Measurements from ENCODE around the gene VSTM2B. TPM values are rescaled to one million over a fixed set of nuclear protein-coding genes. Genes with fewer than 3 reads are reported as not detected.
"Not testable (repeated sequence)": the region's sequence is repeated elsewhere in the genome, so short reads cannot be mapped to it uniquely, and the experiment has no call there.

VSTM2B gene
- total RNA-seq, 1 donor from 2014 or later: not detected

DNA sequence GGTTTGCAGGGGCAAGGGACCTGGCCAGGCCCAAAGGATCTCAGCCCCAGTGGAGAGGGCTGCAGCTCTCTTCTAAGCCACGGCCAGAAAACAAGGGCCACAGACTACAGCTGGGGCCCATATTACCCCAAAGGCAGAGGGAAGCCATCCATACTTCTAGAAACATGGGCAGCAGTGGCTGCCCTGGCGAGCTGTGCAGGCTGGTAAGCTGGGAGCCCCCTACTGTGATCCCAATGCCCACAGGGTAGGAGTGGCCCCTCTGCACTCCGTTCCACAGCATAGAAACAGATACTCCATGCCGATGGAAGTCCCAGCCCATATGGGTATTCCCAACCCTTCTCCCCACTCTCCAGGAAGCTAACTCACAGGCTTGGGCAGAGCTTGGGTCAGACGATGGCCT is 25.1 kb downstream of the VSTM2B start:
- no peak overlapping the region for H3K27ac ChIP-seq (ENCODE audit: low read depth, low read length)
- no peak overlapping the region for H3K9ac ChIP-seq (ENCODE audit: low read depth in 1 of 3, low read length in 3 of 3)
- no peaks in the 10 kb centered on the region for H3K4me1 ChIP-seq (ENCODE audit: control insufficient read depth in 3 of 3, insufficient read depth in 3 of 3, low read length in 3 of 3)
- peaks cover 0 to 9% (median 4%) of the 10 kb centered on the region in 3 donors for H3K27me3 ChIP-seq (ENCODE audit: control insufficient read depth in 3 of 3, insufficient read depth in 3 of 3, low read length in 3 of 3)
- no peaks in the 10 kb centered on the region for H3K36me3 ChIP-seq (ENCODE audit: control insufficient read depth in 3 of 3, insufficient read depth in 3 of 3, low read length in 3 of 3)
- H3K9me3 ChIP-seq (ENCODE audit: control insufficient read depth in 3 of 3, low read length in 3 of 3): peaks cover 0 to 3% (median 0%) of the 10 kb centered on the region in 3 donors
- no peak overlapping the region for H3K4me3 ChIP-seq (ENCODE audit: low read length in 3 of 3)

DNA sequence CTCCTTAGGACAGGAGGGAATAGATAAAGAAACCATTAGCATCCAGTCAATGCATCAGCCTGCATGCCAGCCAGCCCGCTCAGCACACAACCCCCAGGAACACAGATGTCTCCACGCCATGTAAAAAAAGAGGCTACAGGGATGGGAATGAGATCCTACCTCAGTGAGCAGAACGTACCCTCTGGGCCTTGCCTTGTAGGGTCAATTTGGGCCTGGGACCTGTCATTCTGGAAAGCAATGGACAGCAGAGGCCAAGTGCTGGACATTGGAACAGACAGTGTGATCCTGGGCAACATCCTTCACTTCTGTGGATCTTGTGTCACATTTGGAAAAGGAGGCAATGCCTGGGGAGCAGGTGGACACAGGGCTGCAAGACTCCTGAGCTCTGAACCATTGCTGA is 26.0 kb downstream of the VSTM2B start:
- no peaks in the 10 kb centered on the region for H3K4me1 ChIP-seq (ENCODE audit: control insufficient read depth in 3 of 3, insufficient read depth in 3 of 3, low read length in 3 of 3)
- H3K9me3 ChIP-seq (ENCODE audit: control insufficient read depth in 3 of 3, low read length in 3 of 3): peaks cover 0 to 3% (median 0%) of the 10 kb centered on the region in 3 donors
- no peak overlapping the region for H3K9ac ChIP-seq (ENCODE audit: low read depth in 1 of 3, low read length in 3 of 3)
- H3K27me3 ChIP-seq (ENCODE audit: control insufficient read depth in 3 of 3, insufficient read depth in 3 of 3, low read length in 3 of 3): peaks cover 0 to 9% (median 4%) of the 10 kb centered on the region in 3 donors
- H3K4me3 ChIP-seq (ENCODE audit: low read length in 3 of 3): no peak overlapping the region
- H3K27ac ChIP-seq (ENCODE audit: low read depth, low read length): no peak overlapping the region
- no peaks in the 10 kb centered on the region for H3K36me3 ChIP-seq (ENCODE audit: control insufficient read depth in 3 of 3, insufficient read depth in 3 of 3, low read length in 3 of 3)

DNA sequence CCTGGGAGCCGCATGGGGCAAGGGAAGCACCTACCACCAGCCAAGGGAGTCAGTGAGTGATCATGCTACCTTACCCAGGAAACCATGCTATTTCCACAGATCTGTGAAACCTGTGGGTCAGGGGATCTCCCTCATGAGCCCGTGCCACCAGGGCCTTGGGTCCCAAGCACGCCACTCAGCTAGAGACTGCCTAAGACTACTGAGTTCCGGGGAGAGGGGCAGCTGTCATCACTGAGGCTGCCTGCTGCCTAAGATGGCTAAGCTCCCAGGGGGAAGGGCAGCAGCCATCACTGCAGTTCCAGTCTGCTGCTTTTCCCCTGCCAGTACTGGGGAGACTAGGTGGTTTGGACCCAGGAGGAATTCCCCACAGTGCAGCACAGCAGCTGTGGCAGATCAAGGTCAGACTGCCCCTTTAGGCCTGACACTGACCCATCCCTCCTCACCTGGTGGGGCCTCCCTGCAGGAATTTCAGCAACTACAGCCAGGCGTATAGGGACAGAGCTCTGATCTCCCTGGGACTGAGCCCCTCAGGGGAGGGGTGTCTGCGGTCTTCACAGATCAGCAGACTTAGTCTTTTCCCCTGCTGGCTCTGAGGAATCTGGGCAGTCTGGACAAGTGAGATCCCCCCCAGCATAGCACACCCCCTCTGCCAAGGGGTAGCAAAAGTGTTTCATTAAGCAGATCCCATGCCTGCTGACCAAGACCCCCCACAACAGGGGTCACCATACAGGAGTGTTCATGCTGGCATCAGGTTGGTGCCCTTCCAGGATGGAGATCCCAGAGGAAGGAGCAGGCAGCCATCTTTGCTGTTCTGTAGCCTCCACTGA is 26.9 kb downstream of the VSTM2B start:
- no peak overlapping the region for H3K9ac ChIP-seq (ENCODE audit: low read depth in 1 of 3, low read length in 3 of 3)
- no peaks in the 10 kb centered on the region for H3K4me1 ChIP-seq (ENCODE audit: control insufficient read depth in 3 of 3, insufficient read depth in 3 of 3, low read length in 3 of 3)
- no peak overlapping the region for H3K27ac ChIP-seq (ENCODE audit: low read depth, low read length)
- H3K36me3 ChIP-seq (ENCODE audit: control insufficient read depth in 3 of 3, insufficient read depth in 3 of 3, low read length in 3 of 3): no peaks in the 10 kb centered on the region
- H3K9me3 ChIP-seq (ENCODE audit: control insufficient read depth in 3 of 3, low read length in 3 of 3): peaks cover 0 to 3% (median 0%) of the 10 kb centered on the region in 3 donors
- no peak overlapping the region for H3K4me3 ChIP-seq (ENCODE audit: low read length in 3 of 3)
- peaks cover 0 to 6% (median 0%) of the 10 kb centered on the region in 3 donors for H3K27me3 ChIP-seq (ENCODE audit: control insufficient read depth in 3 of 3, insufficient read depth in 3 of 3, low read length in 3 of 3)

DNA sequence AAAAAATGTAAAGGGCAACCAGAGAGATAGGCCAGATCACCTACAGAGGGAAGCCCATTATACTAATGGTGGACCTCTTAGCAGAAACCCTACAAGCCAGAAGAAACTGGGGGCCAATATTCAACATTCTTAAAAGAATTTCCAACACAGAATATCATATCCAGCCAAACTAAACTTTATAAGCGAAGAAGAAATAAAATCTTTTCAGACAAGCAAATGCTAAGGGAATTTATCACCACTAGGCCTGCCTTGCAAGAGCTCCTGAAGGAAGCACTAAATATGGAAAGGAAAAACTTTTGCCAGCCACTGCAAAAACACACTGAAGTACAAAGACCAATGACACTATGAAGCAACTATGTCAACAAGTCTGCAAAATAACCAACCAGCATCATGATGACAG is 28.4 kb downstream of the VSTM2B start:
- Histone ChIP-seq H3K4me1 (ENCODE audit: control insufficient read depth in 3 of 3, insufficient read depth in 3 of 3, low read length in 3 of 3) (no peaks in the 10 kb centered on the region), H3K9ac (ENCODE audit: low read depth in 1 of 3, low read length in 3 of 3) (no peak overlapping the region), H3K4me3 (ENCODE audit: low read length in 3 of 3) (no peak overlapping the region), H3K9me3 (ENCODE audit: control insufficient read depth in 3 of 3, low read length in 3 of 3) (peaks cover 0 to 3% (median 0%) of the 10 kb centered on the region in 3 donors), H3K36me3 (ENCODE audit: control insufficient read depth in 3 of 3, insufficient read depth in 3 of 3, low read length in 3 of 3) (no peaks in the 10 kb centered on the region), H3K27me3 (ENCODE audit: control insufficient read depth in 3 of 3, insufficient read depth in 3 of 3, low read length in 3 of 3) (peaks cover 0 to 6% (median 0%) of the 10 kb centered on the region in 3 donors), H3K27ac (ENCODE audit: low read depth, low read length) (no peak overlapping the region)

DNA sequence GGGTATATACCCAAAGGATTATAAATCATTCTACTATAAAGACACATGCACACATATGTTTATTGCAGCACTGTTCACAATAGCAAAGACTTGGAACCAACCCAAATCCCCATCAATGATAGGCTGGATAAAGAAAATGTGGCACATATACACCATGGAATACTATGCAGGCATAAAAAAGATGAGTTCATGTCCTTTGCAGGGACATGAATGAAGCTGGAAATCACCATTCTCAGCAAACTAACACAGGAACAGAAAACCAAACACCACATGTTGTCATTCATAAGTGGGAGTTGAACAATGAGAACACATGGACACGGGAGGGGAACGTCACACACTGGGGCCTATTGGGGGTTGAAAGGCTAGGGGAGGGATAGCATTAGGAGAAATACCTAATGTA is 33.3 kb downstream of the VSTM2B start:
- not testable (repeated sequence) for H3K27me3 ChIP-seq (ENCODE audit: control insufficient read depth in 3 of 3, insufficient read depth in 3 of 3, low read length in 3 of 3); H3K36me3 ChIP-seq (ENCODE audit: control insufficient read depth in 3 of 3, insufficient read depth in 3 of 3, low read length in 3 of 3); H3K9me3 ChIP-seq (ENCODE audit: control insufficient read depth in 3 of 3, low read length in 3 of 3); H3K9ac ChIP-seq (ENCODE audit: low read depth in 1 of 3, low read length in 3 of 3); H3K27ac ChIP-seq (ENCODE audit: low read depth, low read length); H3K4me3 ChIP-seq (ENCODE audit: low read length in 3 of 3); H3K4me1 ChIP-seq (ENCODE audit: control insufficient read depth in 3 of 3, insufficient read depth in 3 of 3, low read length in 3 of 3)

DNA sequence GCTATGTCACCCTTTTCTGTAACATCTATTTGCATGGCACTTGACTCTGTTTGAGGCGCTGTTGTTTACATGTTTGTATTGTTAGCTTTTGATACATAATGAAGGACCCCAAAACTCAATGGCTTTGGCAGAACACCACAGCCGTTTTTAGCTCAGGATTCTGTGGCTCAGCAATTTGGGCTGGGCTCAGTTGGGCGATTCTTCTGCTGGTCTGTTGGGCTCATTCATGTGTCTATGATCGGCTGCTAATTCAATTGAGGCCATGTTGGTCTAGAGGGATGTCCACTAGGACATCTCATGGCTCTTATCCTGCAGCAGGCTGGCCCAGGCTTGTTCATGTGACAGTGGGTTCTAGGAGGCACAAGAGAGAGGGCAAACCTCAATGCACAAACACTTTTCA is 33.9 kb downstream of the VSTM2B start:
- H3K4me3 ChIP-seq (ENCODE audit: low read length in 3 of 3): no peak overlapping the region
- peaks cover 0 to 4% (median 3%) of the 10 kb centered on the region in 3 donors for H3K4me1 ChIP-seq (ENCODE audit: control insufficient read depth in 3 of 3, insufficient read depth in 3 of 3, low read length in 3 of 3)
- H3K27ac ChIP-seq (ENCODE audit: low read depth, low read length): no peak overlapping the region
- no peak overlapping the region for H3K9ac ChIP-seq (ENCODE audit: low read depth in 1 of 3, low read length in 3 of 3)
- peaks cover 2 to 8% (median 5%) of the 10 kb centered on the region in 3 donors for H3K9me3 ChIP-seq (ENCODE audit: control insufficient read depth in 3 of 3, low read length in 3 of 3)
- H3K27me3 ChIP-seq (ENCODE audit: control insufficient read depth in 3 of 3, insufficient read depth in 3 of 3, low read length in 3 of 3): peaks cover 0 to 2% (median 0%) of the 10 kb centered on the region in 3 donors
- no peaks in the 10 kb centered on the region for H3K36me3 ChIP-seq (ENCODE audit: control insufficient read depth in 3 of 3, insufficient read depth in 3 of 3, low read length in 3 of 3)

DNA sequence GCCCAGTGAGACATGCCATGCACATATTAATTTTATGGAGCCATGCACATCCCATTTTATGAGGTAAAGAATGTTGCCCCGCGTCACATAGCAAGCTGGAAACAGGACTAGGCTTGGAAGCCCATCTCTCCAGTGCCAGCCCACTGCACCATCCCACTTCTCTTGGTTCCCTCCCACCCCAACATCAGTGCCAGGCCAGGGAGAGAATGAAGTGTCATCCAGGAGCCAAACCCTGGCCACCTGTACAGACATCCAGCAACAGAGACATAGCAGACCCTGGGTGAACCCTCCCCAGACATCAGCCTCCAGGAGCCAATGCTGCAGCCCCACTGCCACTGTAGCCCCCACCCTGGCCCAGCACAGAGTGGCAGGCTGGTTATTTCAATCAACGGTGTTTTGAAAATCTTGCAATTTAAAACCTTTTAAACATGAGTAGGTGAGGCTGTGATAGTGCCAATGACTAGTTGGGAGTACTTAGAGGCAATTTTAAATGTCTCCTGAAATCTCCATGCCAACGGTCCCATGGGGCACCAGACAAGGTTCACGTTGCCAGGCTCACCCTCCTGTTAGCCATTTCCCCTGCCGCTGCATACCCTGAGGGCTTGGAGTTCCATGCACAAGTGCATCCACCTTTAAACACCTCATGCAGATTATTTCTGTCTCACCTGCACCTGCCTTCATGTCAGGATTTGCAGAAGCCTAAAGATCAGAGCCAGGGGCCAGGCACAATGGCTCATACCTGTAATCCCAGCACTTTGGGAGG is 34.7 kb downstream of the VSTM2B start:
- Histone ChIP-seq H3K4me1 (ENCODE audit: control insufficient read depth in 3 of 3, insufficient read depth in 3 of 3, low read length in 3 of 3) (peaks cover 0 to 7% (median 4%) of the 10 kb centered on the region in 3 donors), H3K27ac (ENCODE audit: low read depth, low read length) (no peak overlapping the region), H3K9ac (ENCODE audit: low read depth in 1 of 3, low read length in 3 of 3) (no peak overlapping the region), H3K4me3 (ENCODE audit: low read length in 3 of 3) (no peak overlapping the region), H3K36me3 (ENCODE audit: control insufficient read depth in 3 of 3, insufficient read depth in 3 of 3, low read length in 3 of 3) (no peaks in the 10 kb centered on the region), H3K27me3 (ENCODE audit: control insufficient read depth in 3 of 3, insufficient read depth in 3 of 3, low read length in 3 of 3) (peaks cover 0 to 2% (median 0%) of the 10 kb centered on the region in 3 donors), H3K9me3 (ENCODE audit: control insufficient read depth in 3 of 3, low read length in 3 of 3) (peaks cover 2 to 8% (median 5%) of the 10 kb centered on the region in 3 donors)

DNA sequence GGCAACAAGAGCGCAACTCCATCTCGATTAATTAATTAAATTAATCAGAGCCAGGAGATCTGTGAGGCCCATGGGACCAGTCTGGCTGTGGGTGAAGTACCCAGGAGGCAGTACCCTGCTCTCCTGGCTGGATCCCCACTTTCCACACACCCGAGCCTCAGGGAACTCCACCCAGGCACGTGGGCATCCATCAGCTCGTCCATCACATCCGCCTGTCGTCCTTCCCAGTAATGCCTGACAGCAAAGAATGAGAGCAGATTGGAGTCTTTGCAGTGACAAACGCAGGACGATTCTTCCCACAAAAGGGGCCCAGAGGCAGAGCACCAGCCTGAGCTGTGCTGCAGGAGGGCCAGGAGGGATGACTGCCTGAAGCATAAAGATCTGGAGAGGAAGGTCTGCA is 35.8 kb downstream of the VSTM2B start:
- Histone ChIP-seq H3K4me3 (ENCODE audit: low read length in 3 of 3) (no peak overlapping the region), H3K9ac (ENCODE audit: low read depth in 1 of 3, low read length in 3 of 3) (no peak overlapping the region), H3K9me3 (ENCODE audit: control insufficient read depth in 3 of 3, low read length in 3 of 3) (peaks cover 2 to 8% (median 5%) of the 10 kb centered on the region in 3 donors), H3K36me3 (ENCODE audit: control insufficient read depth in 3 of 3, insufficient read depth in 3 of 3, low read length in 3 of 3) (no peaks in the 10 kb centered on the region), H3K4me1 (ENCODE audit: control insufficient read depth in 3 of 3, insufficient read depth in 3 of 3, low read length in 3 of 3) (peaks cover 0 to 7% (median 4%) of the 10 kb centered on the region in 3 donors), H3K27me3 (ENCODE audit: control insufficient read depth in 3 of 3, insufficient read depth in 3 of 3, low read length in 3 of 3) (peaks cover 0 to 6% (median under 1%) of the 10 kb centered on the region in 3 donors), H3K27ac (ENCODE audit: low read depth, low read length) (no peak overlapping the region)

DNA sequence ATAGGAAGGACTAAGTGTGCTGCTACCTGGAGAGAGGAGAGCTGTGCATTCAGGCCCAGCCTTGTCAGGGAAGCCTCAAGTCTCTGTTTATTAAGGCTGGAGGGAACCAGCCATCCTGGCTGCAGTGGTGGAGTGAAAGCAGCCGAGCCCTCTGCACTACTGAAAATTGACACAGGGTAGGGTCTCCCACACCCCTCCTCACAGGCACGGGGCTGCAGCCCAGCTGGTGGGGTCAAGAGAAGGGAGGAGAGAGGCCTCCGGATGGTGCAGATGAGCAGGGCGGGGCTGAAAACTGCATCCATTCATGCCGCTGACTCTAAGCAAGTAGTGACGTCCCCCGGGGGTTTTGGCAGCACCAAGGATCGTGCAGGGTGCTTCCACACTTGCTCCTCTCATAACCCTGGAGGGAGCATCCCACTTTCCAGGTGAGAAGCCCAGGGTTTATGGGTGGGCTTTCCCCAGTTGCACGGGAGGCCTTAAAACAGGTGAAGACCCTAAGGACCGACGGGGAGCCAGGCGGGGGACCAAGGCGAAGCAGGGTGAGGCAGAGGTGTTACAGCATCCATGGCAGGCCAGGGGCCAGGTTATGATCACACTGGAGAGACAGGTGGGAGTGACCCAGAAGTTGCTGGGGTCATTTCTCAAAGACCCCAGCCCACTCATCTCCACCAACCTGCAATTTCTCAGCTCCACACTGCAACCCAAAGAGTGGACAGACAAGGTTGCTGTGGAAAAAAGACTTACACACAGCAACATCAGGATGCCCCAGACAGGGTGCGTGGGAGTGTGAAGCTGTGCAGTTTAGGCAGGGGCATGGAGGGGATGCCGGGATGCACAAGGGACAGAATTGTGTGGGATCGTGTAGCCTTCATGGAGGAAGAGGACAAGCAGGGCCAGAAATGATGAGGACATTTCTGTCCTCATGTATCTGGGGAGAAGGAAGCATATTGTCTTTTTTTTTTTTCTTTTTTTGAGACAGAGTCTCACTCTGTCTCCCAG is 36.8 kb downstream of the VSTM2B start:
- Histone ChIP-seq H3K9me3 (ENCODE audit: control insufficient read depth in 3 of 3, low read length in 3 of 3) (peaks cover 2 to 8% (median 5%) of the 10 kb centered on the region in 3 donors), H3K27ac (ENCODE audit: low read depth, low read length) (no peak overlapping the region), H3K4me1 (ENCODE audit: control insufficient read depth in 3 of 3, insufficient read depth in 3 of 3, low read length in 3 of 3) (peaks cover 0 to 7% (median 4%) of the 10 kb centered on the region in 3 donors), H3K9ac (ENCODE audit: low read depth in 1 of 3, low read length in 3 of 3) (no peak overlapping the region), H3K4me3 (ENCODE audit: low read length in 3 of 3) (no peak overlapping the region), H3K27me3 (ENCODE audit: control insufficient read depth in 3 of 3, insufficient read depth in 3 of 3, low read length in 3 of 3) (peaks cover 7 to 10% (median 7%) of the 10 kb centered on the region in 3 donors), H3K36me3 (ENCODE audit: control insufficient read depth in 3 of 3, insufficient read depth in 3 of 3, low read length in 3 of 3) (no peaks in the 10 kb centered on the region)
